ENCODE measurements around the gene FGFBP3.

Gene FGFBP3, protein sequence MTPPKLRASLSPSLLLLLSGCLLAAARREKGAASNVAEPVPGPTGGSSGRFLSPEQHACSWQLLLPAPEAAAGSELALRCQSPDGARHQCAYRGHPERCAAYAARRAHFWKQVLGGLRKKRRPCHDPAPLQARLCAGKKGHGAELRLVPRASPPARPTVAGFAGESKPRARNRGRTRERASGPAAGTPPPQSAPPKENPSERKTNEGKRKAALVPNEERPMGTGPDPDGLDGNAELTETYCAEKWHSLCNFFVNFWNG

GRCh38 chr10:91909117-91909677 is at the start of gene FGFBP3:
Gene FGFBP3, minus strand, starts transcription at chr10:91909486. Its CDS starts 517 bp downstream, at chr10:91908969.
- no peak for TF ChIP-seq CTCF (IDR thresholded peaks at IDR 0.05; ENCODE audit: borderline replicate concordance, control extremely low read depth, extremely low read depth, insufficient read depth, missing control alignments)
- DNase-seq (ENCODE audit: low spot score), result peak; percentile 35
- in situ Hi-C loops (cut with MboI; ENCODE audit: low sequenced_read_pairs, unreplicated experiment), result no loop called here

DNA sequence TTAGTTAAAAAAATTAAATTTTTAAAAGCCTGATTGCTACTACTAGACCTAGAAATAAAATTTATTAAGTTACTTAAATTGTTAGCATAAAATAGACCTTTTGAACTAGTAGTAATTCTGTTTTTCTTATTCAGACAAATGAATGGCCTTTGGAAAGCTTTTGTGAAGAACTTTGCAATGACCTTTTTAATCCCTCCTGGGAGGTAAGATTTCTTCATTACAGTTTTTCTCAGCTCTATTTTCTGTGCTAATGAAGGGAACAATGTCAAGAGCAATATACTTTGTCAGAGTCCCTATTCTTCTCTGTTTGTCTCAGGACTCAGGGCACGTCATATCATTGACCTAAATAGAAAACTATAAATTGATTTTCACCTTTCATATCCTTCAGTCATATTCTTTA is 47.8 kb upstream of the FGFBP3 start:
- no peak for DNase-seq (ENCODE audit: low spot score)
- no peak for TF ChIP-seq CTCF (IDR thresholded peaks at IDR 0.05; ENCODE audit: borderline replicate concordance, control extremely low read depth, extremely low read depth, insufficient read depth, missing control alignments)
- in situ Hi-C loops (cut with MboI; ENCODE audit: low sequenced_read_pairs, unreplicated experiment), result no loop called here

DNA sequence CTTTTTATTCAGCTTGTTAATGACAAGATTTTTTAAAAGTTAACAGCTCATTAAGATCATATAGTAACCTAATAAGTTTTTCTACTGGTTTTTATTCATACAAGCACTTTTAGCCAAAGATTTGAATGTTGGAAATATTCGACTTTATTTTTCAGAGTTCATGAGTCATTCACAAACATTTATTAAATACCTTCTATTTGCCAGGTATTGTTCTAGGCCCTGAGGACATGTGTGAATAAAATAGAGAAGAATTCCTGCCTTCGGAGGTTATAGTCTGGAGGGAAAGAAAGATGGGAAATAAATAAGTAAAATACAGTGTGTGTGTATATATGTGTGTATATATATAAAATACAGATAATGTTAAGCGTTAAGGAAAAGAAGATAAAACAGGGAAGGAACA is 45.8 kb upstream of the FGFBP3 start:
- in situ Hi-C loops (cut with MboI; ENCODE audit: low sequenced_read_pairs, unreplicated experiment), result no loop called here
- no peak for TF ChIP-seq CTCF (IDR thresholded peaks at IDR 0.05; ENCODE audit: borderline replicate concordance, control extremely low read depth, extremely low read depth, insufficient read depth, missing control alignments)
- no peak for DNase-seq (ENCODE audit: low spot score)

DNA sequence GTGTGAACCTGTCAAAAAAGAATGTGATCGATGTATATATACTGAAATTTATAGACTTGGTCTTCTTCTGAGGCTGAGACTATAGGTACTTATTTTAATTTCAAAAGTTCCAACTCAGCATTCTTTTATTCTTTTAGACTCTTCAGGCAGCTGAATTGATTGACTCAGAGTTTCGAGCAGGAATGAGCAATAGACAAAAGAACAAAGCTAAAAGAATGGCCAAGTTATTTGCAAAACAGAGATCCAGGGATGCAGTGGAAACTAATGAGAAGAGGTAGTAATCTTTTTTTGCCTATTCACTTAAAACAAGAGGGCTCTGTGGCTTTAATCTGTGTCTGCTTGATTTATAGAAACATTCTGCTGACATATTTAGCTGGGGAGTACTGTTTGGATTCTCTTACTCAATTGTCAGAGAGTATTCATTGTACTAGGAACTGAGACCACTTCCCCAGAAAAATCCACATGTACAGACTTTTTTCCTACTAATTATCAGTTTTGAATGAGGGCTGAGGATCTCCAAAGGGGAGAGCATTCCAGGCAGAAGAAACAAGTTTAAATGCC is 44.4 kb upstream of the FGFBP3 start:
- no peak for DNase-seq (ENCODE audit: low spot score)
- TF ChIP-seq CTCF (IDR thresholded peaks at IDR 0.05; ENCODE audit: borderline replicate concordance, control extremely low read depth, extremely low read depth, insufficient read depth, missing control alignments), result no peak
- in situ Hi-C loops (cut with MboI; ENCODE audit: low sequenced_read_pairs, unreplicated experiment), result no loop called here

GRCh38 chr10:91944880-91945630 is 35.8 kb upstream of the FGFBP3 start:
- DNase-seq (ENCODE audit: low spot score), result no peak
- TF ChIP-seq CTCF (IDR thresholded peaks at IDR 0.05; ENCODE audit: borderline replicate concordance, control extremely low read depth, extremely low read depth, insufficient read depth, missing control alignments), result no peak
- in situ Hi-C loops (cut with MboI; ENCODE audit: low sequenced_read_pairs, unreplicated experiment), result no loop called here

- no peak for TF ChIP-seq CTCF (IDR thresholded peaks at IDR 0.05; ENCODE audit: borderline replicate concordance, control extremely low read depth, extremely low read depth, insufficient read depth, missing control alignments)
- in situ Hi-C loops (cut with MboI; ENCODE audit: low sequenced_read_pairs, unreplicated experiment), result no loop called here
- DNase-seq (ENCODE audit: low spot score), result no peak
Observed at GRCh38 chr10:91941426-91941825, 32.1 kb upstream of the FGFBP3 start.

Measured in GM13976 (cell line).